Stimulated activated CD4-positive, alpha-beta T cell treated with anti-CD3 and anti-CD28 coated beads, TNF-alpha, amount 100 ng/mL, for 1 hour (primary cell): ENCODE results near the gene MFF.

ENCODE experiments used
- DNase-seq, 3 donors: peaks; one replicate each; pipeline ENCODE4 v3.0.0-alpha.2; 2020; ENCODE audit warnings: low read depth in 3 of 3, low spot score in 1 of 3

Gene MFF, protein sequence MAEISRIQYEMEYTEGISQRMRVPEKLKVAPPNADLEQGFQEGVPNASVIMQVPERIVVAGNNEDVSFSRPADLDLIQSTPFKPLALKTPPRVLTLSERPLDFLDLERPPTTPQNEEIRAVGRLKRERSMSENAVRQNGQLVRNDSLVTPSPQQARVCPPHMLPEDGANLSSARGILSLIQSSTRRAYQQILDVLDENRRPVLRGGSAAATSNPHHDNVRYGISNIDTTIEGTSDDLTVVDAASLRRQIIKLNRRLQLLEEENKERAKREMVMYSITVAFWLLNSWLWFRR

DNA sequence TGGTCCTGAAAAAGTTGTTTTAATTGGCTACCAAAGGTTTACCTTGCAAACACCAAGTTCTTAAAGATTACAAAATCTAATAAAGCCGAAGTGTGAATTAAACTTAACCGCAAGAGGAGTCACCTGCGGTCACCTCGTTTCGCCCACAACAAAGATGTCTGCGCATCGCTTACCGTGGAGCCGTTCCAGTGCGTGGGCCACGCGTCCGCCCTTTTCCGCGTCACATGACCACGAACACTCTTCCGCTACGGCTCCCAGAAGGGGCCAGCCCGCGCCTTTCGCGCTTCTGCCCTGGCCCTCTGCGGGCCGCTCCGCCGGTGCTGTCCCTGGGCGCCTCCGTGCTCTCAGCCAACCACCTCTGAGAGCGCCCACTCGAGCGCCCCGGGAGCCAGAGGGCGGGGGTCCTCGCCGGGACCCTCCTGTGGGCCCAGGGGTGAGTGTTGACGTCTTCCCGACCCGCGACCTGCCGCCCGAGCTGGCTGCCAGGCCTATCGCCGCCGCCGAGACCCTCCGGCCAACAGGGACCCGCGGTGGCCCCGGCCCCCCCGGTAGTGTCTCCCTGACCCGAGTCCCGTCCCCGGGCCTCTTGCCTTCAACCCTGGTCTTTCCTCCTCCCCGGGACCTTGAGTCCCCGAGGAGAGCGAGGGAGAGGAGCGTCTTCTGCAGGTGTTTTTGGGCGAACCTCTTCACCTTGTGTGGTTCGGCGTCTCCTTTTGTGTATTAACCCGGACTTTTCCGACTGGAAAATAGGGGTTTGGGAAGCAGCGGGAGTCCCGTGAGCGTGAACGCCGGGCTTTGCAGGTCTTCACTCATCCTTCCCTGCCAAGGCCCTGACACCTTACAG is at the start of gene MFF:
Gene MFF, plus strand, starts transcription at position 257 of the 844 bp plus-strand sequence. CDS start 5,415 bp downstream, outside the sequence.
- peak; percentile 81 to 86 (median 84) for DNase-seq

DNA sequence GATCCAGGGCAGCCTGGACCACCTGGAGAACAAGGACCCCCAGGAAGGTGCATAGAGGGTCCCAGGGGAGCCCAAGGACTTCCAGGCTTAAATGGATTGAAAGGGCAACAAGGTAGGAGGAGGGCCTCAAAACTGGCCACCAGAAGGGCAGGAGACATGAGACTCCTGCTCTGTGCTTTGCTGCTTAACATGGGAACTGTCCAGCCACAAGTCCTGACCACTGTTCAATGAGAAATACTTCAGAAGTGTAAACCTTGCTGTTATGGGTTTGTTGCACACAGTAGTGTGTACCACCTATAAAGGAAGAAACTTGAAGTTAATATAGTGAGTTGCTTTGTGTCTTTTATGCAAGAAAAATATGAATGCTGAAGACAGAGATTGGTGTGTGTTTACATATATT is 44.2 kb upstream of the MFF start:
- no peak for DNase-seq

DNA sequence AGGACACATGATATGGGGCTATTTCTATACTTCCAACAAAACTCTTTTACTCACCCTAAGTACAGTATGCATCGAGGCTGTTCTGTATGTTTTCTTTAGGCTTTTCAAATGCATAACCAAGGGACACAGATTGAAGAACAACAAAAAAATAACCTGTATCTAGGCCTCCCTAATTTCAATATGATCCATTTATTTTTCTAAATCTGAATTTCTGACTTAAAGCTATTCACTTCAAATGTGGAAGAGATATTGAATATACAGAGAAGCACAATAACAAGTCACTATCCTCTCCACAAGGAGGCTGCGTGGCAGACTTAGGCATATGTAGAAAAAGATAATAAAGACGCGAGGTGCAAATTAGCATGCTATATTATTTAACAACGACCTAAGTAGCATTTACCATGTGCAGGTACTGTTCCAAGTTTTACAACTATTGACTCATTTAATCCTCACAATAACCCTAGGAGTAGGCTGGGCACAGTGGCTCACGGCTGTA is 39.3 kb upstream of the MFF start:
- no peak for DNase-seq

DNA sequence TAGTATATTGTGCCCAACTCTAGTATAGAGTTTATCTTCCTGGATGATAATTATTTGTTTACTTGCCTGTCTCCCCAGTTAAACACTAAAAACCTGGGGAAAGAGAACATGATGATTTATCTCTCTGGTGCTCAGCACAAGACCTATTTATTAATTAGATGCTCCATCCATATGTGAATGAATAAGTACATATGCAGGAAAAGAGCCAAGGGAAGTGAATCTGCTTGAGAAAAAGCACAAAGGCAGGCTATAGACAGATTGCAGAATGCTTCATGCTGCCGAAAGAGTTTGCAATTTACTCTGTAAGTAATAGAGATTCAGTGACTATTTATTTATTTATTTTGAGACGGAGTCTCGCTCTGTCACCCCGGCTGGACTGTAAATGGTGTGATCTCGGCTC is 37.3 kb upstream of the MFF start:
- no peak for DNase-seq

DNA sequence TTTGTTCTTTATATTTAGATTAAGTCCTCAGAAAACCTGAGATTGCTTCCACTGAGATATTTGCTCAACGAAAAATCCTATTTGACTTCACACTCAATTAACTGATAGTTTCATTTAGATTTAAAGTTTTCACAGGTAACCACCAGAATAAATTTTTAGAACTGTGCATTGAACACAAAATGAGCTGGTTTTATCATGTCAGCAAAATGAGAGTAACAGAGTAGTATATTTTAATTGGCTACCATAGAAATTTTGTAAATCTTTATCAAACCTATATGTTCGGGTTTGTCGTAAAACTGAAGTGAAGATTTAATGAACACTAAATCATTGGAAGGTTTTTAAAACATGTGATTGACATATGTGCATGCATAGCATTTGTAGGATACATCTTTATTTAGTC is 32.7 kb upstream of the MFF start:
- DNase-seq, result no peak

DNA sequence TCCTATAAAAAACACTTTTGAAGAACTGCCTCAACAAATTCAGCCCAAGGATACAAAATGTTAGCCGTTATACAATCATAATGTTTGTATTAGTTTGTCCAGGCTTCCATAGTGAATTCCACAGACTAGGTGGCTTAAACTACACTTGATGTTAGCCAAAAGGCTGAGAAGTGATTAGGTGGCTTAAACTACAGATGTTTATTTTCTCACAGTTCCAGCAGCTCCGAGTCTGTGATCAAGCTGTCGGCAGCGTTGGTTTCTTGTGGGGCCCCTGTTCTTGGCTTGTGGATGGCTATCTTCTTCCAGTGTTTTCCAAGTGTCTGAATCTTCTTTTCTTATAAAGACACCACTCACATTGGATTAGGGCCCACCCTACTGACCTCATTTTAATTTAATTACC is 31.5 kb upstream of the MFF start:
- DNase-seq, result no peak

DNA sequence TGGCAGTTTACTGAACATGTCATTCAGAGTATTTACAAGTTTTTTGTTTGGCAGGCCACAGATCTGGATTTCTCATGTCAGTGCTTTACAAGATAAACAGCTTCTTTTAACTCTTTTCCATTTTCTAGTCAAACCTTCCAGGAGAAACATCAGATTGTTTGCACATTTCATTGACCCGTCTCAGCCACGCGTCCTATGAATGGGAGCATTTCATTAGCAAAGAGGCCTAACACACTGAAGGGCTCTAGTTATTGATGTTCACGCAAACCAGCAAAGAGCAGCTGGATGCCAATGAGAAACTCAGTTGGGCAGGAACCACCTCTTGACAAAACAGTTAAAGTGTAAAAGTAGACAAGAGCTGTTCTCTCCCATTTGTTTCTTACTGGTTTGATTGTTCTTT is 29.2 kb upstream of the MFF start:
- DNase-seq, result no peak

DNA sequence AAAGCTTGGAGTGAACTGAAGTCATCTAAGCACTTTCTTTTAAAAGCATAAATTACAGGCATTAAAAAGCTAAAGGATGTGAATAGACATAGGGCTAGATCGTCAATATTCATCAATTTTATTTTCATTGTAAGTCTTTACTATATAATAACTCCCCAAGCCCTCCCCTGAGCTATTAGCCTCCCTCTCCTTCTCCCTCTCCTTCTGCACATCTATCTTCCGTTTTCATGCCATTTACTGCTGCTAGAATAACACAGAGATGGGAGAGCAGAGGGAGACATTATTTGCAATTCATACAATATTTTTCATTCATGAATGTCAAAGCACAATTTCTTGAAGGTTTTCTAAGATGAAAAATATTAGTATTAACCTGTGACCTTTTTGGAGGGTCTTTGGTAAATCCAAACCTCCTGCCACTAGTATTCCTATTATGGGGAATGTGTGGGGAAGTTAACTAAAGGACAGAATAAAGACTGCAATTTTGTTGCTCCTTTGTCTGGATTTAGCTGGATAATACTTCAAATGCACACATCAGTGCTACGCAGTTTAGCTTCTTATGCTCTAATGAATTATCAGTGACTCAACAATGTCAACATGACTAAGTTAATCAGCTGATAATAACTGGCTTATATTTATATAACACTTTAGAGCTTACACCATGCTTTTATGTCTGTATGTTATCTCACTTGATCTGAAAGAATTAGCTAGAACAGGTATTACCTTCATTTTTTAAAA is 28.2 kb upstream of the MFF start:
- no peak for DNase-seq

DNA sequence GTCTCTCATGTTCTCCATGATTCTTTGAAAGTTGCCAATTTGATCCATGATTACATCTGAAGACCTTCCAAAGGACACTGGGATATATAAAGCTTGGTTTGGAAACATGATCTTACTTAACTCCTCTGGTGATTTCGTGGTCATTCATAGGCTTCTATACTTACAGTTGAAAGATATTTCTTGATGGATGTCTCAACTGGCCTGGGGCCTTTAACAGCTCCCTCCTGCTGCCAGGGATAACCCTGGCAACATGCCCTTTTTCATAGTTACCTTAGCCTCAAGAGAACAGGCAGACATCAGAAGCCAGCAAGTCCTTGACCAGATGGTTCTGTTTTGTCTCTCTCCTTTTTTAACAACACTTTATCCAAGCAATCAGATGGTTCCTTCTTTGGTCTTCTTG is 23.5 kb upstream of the MFF start:
- DNase-seq, result no peak

DNA sequence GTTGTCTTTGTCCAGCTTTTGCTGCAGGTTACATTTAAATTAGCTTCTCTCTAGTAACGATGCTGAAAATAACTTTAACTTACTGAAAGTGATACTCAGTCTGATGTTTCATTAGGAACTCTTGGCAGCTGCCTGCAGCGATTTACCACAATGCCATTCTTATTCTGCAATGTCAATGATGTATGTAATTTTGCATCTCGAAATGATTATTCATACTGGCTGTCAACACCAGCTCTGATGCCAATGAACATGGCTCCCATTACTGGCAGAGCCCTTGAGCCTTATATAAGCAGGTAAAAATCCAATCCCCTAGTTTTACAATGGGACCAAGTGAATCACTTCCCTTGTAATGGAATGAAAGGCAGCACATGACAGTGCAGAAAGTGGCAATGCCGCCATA is 16.3 kb upstream of the MFF start:
- no peak for DNase-seq

DNA sequence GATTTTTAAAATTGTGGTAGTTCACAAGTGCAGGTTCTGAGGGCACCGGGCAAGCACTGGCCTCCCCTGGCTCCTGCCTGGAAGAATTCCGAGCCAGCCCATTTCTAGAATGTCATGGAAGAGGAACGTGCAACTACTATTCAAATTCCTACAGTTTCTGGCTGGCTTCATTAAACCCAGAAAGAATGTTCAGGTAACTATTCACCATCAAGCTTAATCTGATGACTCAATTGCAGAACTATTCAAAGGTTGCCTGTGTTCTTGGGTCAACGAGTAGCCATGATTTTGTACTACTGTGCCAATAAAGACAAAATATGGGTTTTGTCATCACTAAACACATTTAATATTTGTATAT is 14.3 kb upstream of the MFF start:
- no peak for DNase-seq

DNA sequence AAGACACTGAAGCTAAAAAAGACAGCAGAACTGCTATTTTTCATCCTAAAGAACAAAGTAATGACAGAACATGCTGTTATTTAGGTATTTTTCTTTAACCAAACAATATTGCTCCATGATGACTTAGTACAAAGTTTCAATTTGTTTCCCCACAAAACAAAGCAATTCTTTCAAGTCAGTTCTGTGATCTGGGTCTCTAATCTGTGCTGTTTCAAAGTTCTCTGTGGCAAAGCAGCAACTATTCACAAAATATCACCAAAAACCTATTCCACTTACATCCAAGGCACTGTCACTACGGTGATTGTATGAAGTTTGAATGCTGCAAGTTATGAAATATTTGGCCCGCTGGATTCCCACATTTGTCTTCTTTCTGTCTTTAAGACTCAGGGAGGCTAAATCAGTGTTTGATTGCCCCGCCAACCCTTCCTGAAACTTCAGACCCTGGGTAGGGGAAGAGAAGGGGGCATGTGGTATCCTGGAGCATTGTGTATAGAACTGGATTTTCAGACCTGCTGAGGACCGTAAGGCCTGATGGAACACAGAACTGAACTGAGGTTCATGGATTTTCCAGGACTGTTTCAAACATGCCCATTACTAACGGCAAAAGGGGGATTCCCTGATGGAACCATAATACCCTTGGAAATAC is 13.1 kb upstream of the MFF start:
- DNase-seq, result no peak

DNA sequence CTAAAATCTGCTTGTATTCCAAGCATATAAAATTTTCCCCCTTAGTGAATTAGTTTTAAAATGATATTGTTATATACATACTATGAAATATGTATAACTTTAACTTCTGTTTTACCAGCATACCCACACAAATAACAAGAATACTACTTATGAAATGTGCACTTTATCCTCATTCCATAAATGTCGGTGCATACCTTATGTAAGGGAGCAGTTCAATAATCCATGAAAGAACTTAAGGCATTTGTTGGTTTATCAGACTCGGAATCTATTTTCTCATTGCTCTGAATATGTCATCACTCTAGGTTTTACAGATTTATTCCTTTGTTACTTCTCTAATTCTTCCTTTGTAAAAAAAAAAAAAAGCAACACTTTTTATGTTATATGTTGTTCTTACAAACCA is 12.5 kb upstream of the MFF start:
- DNase-seq, result no peak

DNA sequence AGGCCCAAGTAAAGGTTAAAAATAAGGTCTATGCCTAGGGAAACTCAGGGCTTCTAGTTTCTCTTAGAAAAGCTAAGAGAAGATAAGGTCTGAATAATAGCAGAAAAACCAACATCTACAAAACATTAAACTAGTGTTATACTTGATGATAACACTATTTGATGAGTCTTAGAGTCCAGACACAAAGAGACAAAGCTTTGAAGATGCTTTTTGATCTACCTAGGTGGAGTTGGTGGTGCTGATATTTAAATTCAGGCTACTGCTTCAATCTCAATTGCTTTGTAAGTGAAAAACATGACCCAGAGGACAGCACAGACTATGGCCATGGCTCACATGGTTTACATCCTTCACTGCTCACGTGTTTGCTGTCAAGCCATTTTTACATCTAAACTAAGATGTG is 11.7 kb upstream of the MFF start:
- DNase-seq, result no peak

DNA sequence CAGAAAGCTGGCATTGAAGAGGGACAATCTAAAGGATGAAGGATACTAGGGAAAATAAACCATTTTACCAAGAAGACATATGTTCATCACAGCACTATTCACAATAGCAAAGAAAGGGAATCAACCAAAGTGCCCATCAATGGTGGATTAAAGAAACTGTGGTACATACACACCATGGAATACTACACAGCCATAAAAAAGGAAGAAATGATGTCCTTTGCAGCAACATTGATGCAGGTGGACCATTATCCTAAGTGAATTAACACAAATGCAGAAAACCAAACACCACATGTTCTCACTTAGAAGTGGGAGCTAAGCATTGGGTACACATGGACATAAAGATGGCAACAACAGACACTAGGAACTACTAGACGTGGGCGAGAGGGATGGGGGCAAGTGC is 7.2 kb upstream of the MFF start:
- DNase-seq, result no peak

DNA sequence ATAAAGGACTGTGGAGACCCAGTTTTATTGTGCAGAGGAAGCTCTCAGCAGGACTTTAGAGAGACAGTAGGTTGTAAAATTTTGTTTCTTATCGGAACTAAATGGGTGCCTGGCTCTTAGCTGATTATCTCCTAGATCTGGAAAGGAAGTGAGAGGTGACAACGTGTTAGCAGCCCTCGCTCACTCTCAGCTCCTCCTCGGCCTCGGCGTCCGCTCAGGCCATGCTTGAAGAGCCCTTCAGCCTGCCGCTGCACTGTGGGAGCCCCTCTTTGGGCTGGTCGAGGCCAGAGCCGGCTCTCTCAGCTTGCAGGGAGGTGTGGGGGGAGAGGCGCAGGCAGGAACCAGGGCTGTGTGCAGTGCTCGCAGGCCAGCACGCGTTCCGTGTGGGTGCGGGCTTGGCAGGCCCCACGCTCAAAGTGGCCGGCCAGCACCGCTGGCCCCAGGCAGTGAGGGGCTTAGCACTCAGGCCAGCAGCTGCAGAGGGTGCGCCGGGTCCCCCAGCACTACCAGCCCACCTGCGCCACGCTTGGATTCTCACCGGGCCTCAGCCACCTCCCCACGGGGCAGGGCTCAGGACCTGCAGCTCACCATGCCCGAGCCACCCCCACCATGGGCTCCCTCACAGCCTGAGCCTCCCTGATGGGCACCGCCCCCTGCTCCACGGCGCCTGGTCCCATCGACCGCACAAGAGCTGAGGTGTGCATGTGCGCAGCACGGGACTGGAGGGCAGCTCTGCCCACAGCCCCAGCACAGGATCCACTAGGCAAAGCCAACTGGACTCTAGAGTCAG is 4.6 kb upstream of the MFF start:
- DNase-seq, result no peak

DNA sequence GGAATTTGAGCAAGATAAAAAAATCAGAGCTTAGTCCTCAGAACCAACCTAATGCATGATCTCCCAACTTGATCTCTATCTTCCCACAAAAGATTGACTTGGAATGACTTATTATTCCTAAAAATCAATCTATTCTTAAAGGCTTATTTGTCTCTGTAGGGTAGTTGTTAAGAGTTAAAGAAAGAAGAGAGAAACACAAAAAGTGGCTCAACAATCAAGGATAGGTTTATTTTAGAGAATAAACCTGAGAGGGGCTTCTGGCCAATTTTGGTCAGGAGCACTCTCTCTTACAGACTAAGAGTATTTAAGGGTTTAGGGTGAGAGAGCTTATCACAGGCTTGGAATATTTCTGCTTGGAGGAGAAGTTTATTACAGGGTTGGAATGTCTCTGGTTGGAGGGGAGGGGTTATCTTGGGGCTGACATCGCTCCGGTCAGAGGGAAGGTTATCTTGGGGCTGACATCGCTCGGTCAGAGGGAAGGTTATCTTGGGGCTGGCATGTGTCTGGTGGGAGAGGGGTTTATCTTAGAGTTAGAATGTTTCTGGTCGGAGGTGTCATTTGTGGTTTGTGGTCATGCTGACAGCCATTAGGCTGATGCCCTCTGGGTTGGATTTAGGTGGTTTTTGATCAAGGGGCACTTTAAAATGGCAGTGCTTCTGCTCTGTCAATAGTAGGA is 2.4 kb upstream of the MFF start:
- no peak for DNase-seq

DNA sequence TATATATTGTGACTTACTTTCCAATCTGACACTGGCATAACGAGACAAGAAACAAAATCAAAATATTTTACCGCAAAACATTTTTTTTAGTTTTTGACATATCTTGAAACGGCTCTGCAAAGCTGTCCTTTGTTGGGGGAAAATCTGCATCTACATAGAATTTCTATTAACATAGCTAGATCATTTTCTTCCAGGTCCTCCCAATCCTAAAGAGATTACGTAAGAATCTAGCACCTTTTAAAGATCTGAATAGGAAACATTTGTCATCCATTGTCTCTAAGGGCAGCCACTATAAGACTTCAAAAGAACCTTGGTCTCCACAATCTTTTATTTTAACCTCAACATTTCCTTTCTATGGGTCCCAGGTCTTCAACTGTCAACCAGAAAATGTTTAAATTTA is 1.2 kb upstream of the MFF start:
- no peak for DNase-seq

DNA sequence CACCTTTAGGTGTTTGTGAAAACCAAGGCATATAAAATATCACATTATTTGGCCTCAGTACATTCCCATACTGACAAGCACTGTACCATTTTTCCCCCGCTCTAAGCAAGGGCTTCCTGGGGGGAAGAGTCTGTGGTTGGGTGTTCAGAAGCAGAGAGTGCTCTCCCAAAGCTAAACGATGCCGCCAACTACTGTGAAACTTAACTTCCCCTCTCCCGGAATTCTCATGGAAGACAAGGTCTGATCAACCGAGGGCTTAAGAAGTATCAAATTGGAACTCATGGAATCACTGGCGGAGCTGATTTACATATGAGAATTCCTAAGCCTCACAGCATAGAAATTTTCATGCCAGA is 433 bp upstream of the MFF start:
- DNase-seq, result no peak

DNA sequence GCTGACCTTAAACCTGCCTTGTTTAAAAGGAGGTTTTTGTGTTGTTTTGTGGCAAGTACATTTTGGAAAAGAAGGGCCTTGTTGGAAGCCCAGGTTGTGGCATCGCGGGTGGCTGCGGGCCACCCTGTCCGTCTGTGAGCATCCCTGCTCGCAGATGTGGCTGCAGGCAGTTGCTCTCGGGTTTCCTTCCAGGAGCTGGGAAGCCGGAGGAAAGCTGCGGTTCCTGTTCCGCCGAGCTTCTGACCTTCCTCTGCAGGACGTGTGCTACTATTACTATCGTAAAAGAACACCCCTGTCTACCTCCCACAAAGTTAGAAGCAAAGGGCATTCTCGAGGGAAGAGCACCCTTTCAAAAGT is 766 bp downstream of the MFF start:
- DNase-seq, result no peak
